ENCODE results near the gene ASIP. TPM values are rescaled to one million over a fixed set of nuclear protein-coding genes. Genes with fewer than 3 reads are reported as not detected.

ASIP gene
- total and polyA plus RNA-seq, 2 of the 13 experiments (the other 11 are each of a cell fraction or from before 2014, with no cell fraction given): not detected

DNA sequence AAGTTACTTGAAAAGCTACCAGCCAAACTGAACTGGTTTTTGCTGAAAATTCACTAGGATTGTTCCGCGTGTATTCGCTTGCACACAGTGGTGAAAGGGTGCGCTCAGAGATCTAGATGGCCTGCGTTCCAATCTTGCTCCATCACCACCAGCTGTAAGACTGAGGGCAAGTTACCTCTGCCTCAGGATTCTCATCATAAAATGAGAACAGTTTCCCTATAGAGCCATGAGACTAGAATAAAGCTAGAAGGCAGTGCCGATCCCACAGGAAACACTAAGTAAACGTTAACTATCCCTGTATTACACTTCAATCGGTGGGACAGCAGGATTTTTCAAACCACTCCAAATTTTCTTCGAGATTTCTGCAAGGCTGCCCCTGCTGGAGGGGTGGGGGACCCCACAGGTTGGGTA lies 61.1 kb downstream of the ASIP start (continued):
- TF ChIP-seq KDM6A (CRISPR knock-in tag; IDR thresholded peaks at IDR 0.05; ENCODE audit: low read depth) (no peak), NCOA5 (CRISPR knock-in tag; IDR thresholded peaks at IDR 0.05) (no peak), CHCHD3 (CRISPR knock-in tag; IDR thresholded peaks at IDR 0.05) (no peak), ZBTB7B (CRISPR knock-in tag; IDR thresholded peaks at IDR 0.05) (0 out of 2 replicates have a peak, but pooled peaks have one; percentile 6), ZNF615 (CRISPR knock-in tag; IDR thresholded peaks at IDR 0.05; ENCODE audit: borderline replicate concordance) (no peak)

- peak; percentile 97 for DNase-seq (ENCODE audit: low spot score)
- Histone ChIP-seq H3K9ac (ENCODE audit: insufficient read depth, low read depth, low read length) (peak within 1 kb of the TSS; percentile 94), H3K9me3 (ENCODE audit: low read length) (no peaks in the 10 kb centered on the region), H3K79me2 (ENCODE audit: insufficient read depth, low read length) (peaks cover 38% of the 10 kb centered on the region), H4K20me1 (ENCODE audit: insufficient read depth, low read length) (peaks cover 19% of the 10 kb centered on the region), H2AFZ (ENCODE audit: low read length) (no peak within 1 kb of the TSS), H3K27me3 (ENCODE audit: control insufficient read depth in 1 of 2, insufficient read depth in 2 of 2, low read length in 2 of 2) (no peaks in the 10 kb centered on the region; a peak in 1 of 5 replicates), H3K27ac (ENCODE audit: extremely low read length, insufficient read depth, low read length) (peak within 1 kb of the TSS; percentile 83), H3K4me2 (ENCODE audit: low read depth, low read length) (peak within 1 kb of the TSS; percentile 85), H3K36me3 (replicated peaks in 1 of 2; ENCODE audit: control insufficient read depth in 1 of 2, insufficient read depth in 2 of 2, low read length in 2 of 2) (no peaks in the 10 kb centered on the region; a peak in 2 of 5 replicates), H3K4me1 (ENCODE audit: insufficient read depth, low read length) (peaks cover 71% of the 10 kb centered on the region), H3K4me3 (replicated peaks in 1 of 3; ENCODE audit: insufficient read depth in 1 of 3, low read depth in 2 of 3, low read length in 3 of 3) (peak within 1 kb of the TSS; percentile 80 to 92 (median 90))
- in situ Hi-C loops (cut with HindIII; ENCODE audit: extremely low pct_ligation_motif_present, low pct_unique_long_range_greater_than_20kb): loop anchor here (10.0 kb wide), 1 partner anchor 402 kb away; the partner anchor contains the start of gene TP53INP2
- ATAC-seq: peak; percentile 90
- no TSS peak for BruUV-seq (replicated peaks)
- FAIRE-seq: peak; percentile 84
- intact Hi-C loops (cut with micrococcal nuclease; ENCODE audit: unreplicated experiment): loop anchor here (1.0 to 2.0 kb wide), 2 partner anchors 8 to 214 kb away; partner anchors contain the start of gene DYNLRB1
- ChIA-PET CTCF (ENCODE audit: low intra/inter-chr PET ratio, low total read pairs) (interaction anchor here (1.0 kb wide), 1 partner anchor 10 kb away, joined by 3 read pairs; no protein-coding TSS in a partner anchor), POLR2A (interaction anchor here (0.6 to 6.5 kb wide), 20 partner anchors 8 to 1608 kb away, joined by 3 to 144 read pairs (median 4); partner anchors contain the start of genes DYNLRB1, ITCH and TP53INP2)
- WGBS (ENCODE audit: low lambda C conversion rate): under 1% methylated on average over 38 of the region's 79 CpGs
- TF ChIP-seq POLR2A (IDR thresholded peaks at IDR 0.05; ENCODE audit: insufficient read depth in 1 of 2, low read depth in 2 of 2, low read length in 2 of 2): peak; percentile 95 to 96
- TF ChIP-seq SMC3 (IDR thresholded peaks at IDR 0.05; ENCODE audit: low read length): no peak
- TF ChIP-seq GFI1 (CRISPR knock-in tag; IDR thresholded peaks at IDR 0.05; ENCODE audit: borderline replicate concordance): peak; percentile 49
- TF ChIP-seq ZSCAN5A (CRISPR knock-in tag; IDR thresholded peaks at IDR 0.05; ENCODE audit: borderline replicate concordance): peak; percentile 76; the same call in 1 of the 2 replicates
- peak; percentile 99 for TF ChIP-seq ZFX (CRISPR knock-in tag; IDR thresholded peaks at IDR 0.05; ENCODE audit: low read depth)
- TF ChIP-seq, protein P1, sequence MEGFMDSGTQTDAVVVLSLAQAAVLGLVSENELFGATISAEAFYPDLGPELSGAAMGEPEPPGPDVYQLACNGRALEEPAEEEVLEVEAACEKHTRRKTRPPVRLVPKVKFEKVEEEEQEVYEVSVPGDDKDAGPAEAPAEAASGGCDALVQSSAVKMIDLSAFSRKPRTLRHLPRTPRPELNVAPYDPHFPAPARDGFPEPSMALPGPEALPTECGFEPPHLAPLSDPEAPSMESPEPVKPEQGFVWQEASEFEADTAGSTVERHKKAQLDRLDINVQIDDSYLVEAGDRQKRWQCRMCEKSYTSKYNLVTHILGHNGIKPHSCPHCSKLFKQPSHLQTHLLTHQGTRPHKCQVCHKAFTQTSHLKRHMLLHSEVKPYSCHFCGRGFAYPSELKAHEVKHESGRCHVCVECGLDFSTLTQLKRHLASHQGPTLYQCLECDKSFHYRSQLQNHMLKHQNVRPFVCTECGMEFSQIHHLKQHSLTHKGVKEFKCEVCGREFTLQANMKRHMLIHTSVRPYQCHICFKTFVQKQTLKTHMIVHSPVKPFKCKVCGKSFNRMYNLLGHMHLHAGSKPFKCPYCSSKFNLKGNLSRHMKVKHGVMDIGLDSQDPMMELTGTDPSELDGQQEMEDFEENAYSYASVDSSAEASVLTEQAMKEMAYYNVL (CRISPR knock-in tag; IDR thresholded peaks at IDR 0.05; ENCODE audit: borderline replicate concordance): peak; percentile 91
- TF ChIP-seq DDIT3 (CRISPR knock-in tag; IDR thresholded peaks at IDR 0.05): no peak; the same call in 1 of the 2 replicates
- no peak for TF ChIP-seq U2AF2 (IDR thresholded peaks at IDR 0.05; ENCODE audit: low read depth, low read length)
- no peak for TF ChIP-seq ZZZ3 (CRISPR knock-in tag; IDR thresholded peaks at IDR 0.05; ENCODE audit: borderline replicate concordance)
- TF ChIP-seq ZNF883 (CRISPR knock-in tag; IDR thresholded peaks at IDR 0.05; ENCODE audit: not compliant biosample characterization): peak; percentile 94
- 0 out of 2 replicates have a peak, but pooled peaks have one; percentile 40 for TF ChIP-seq MTA3 (CRISPR knock-in tag; IDR thresholded peaks at IDR 0.05)
- peak; percentile 97 for TF ChIP-seq SALL2 (CRISPR knock-in tag; IDR thresholded peaks at IDR 0.05)
- TF ChIP-seq HIVEP1 (CRISPR knock-in tag; IDR thresholded peaks at IDR 0.05): peak; percentile 78
- TF ChIP-seq ZNF629 (CRISPR knock-in tag; conservative IDR thresholded peaks at IDR 0.05): no peak
Measured at GRCh38 chr20:34302723-34303533, 61.7 kb downstream of the ASIP start, which contains the start of gene AHCY. Gene AHCY, minus strand, starts transcription at chr20:34303355. Its CDS starts 85 bp downstream, at chr20:34303270.

All from HepG2 (cell line).